ENCODE measurements around the gene BLOC1S3. TPM values are rescaled to one million over a fixed set of nuclear protein-coding genes. Genes with fewer than 3 reads are reported as not detected.

Gene BLOC1S3
- total and polyA plus RNA-seq, 2 of the 4 experiments (the other 2 are of a cell fraction) = 1.1 to 4.9 TPM

GRCh38 chr19:45169602-45170001 lies 9.0 kb upstream of the BLOC1S3 start:
- Histone ChIP-seq H3K23ac (ENCODE audit: low read depth, low read length) (no peak overlapping the region), H2BK120ac (ENCODE audit: low read depth, low read length) (no peak overlapping the region), H3K9ac (ENCODE audit: low read depth, low read length) (no peak overlapping the region), H3K79me1 (ENCODE audit: low read depth in 1 of 2, low read length in 2 of 2) (no peaks in the 10 kb centered on the region), H2BK5ac (ENCODE audit: low read depth, low read length, poor library complexity, severe bottlenecking) (no peak overlapping the region), H2AK5ac (ENCODE audit: low read depth, low read length) (no peak overlapping the region), H3K9me1 (ENCODE audit: insufficient read depth, low read length) (no peaks in the 10 kb centered on the region), H2AK9ac (replicated peaks; ENCODE audit: low read depth, low read length, poor library complexity) (peak overlapping the region; percentile 3), H2AFZ (replicated peaks; ENCODE audit: low read length, poor library complexity) (no peak overlapping the region), H2BK20ac (ENCODE audit: low read depth, low read length) (no peak overlapping the region), H3K27ac (ENCODE audit: insufficient read depth, low read length) (no peak overlapping the region), H3K9me3 (ENCODE audit: control insufficient read depth, insufficient read depth, low read length) (no peaks in the 10 kb centered on the region), H3K4me2 (ENCODE audit: low read depth, low read length) (no peak overlapping the region), H3K36me3 (ENCODE audit: control insufficient read depth, insufficient read depth, low read length) (no peaks in the 10 kb centered on the region), H3K14ac (replicated peaks; ENCODE audit: low read depth, low read length) (no peak overlapping the region), H3K18ac (ENCODE audit: low read depth, low read length) (no peak overlapping the region), H2BK15ac (ENCODE audit: low read depth, low read length) (no peak overlapping the region), H3K27me3 (ENCODE audit: control insufficient read depth, insufficient read depth, low read length) (peaks cover 2% of the 10 kb centered on the region; the same call in 1 of the 2 replicates), H4K91ac (ENCODE audit: insufficient read depth, low read depth, low read length) (no peak overlapping the region), H4K5ac (ENCODE audit: low read depth, low read length) (no peak overlapping the region), H3K56ac (ENCODE audit: extremely low read depth, insufficient read depth, low read length) (no peak overlapping the region), H3K4me1 (ENCODE audit: control insufficient read depth, insufficient read depth, low read length) (peaks cover 2% of the 10 kb centered on the region), H3K4ac (ENCODE audit: low read depth, low read length) (no peak overlapping the region), H3K4me3 (ENCODE audit: insufficient read depth, low read depth, low read length) (no peak overlapping the region), H4K8ac (ENCODE audit: low read depth in 2 of 2, low read length in 2 of 2) (no peak overlapping the region), H4K20me1 (ENCODE audit: insufficient read depth, low read length) (no peaks in the 10 kb centered on the region)
- in situ Hi-C loops (cut with MboI; ENCODE audit: low sequenced_read_pairs) (no loop called here), dilution Hi-C loops (cut with HindIII; ENCODE audit: low sequenced_read_pairs, unreplicated experiment) (no loop called here), intact Hi-C loops (cut with micrococcal nuclease) (no loop called here)
- CTCF ChIA-PET = interaction anchor here (1.4 kb wide), 1 partner anchor 170 kb away, joined by 3 read pairs; no protein-coding TSS in a partner anchor
- POLR2A ChIA-PET (ENCODE audit: unreplicated experiment) = no interaction called here
- ATAC-seq (ENCODE audit: low read depth) (no peak), DNase-seq (no peak)
- TF ChIP-seq POLR2A (IDR thresholded peaks at IDR 0.05; ENCODE audit: low read depth, low read length) (no peak), MAFK (IDR thresholded peaks at IDR 0.05; ENCODE audit: low read depth, low read length) (no peak)
- no TSS peak for BruUV-seq (replicated peaks)
- 63% methylated on average over 3 of the region's 10 CpGs; no CpG with 5 or more reads in 1 of the 2 experiments for WGBS, 2 experiments (ENCODE audit: extremely low coverage in 2 of 2, insufficient read length in 1 of 2)
